Dedifferentiated amniotic fluid mesenchymal stem cell (primary cell): ENCODE data around the gene POLR2I.
"Not testable (repeated sequence)": the region's sequence is repeated elsewhere in the genome, so short reads cannot be mapped to it uniquely, and the experiment has no call there.

ENCODE experiments used
- DNase-seq: peaks from one replicate; pipeline ENCODE4 v3.0.0-alpha.2; 2016; ENCODE audit errors: extremely low spot score

The POLR2I gene

DNA sequence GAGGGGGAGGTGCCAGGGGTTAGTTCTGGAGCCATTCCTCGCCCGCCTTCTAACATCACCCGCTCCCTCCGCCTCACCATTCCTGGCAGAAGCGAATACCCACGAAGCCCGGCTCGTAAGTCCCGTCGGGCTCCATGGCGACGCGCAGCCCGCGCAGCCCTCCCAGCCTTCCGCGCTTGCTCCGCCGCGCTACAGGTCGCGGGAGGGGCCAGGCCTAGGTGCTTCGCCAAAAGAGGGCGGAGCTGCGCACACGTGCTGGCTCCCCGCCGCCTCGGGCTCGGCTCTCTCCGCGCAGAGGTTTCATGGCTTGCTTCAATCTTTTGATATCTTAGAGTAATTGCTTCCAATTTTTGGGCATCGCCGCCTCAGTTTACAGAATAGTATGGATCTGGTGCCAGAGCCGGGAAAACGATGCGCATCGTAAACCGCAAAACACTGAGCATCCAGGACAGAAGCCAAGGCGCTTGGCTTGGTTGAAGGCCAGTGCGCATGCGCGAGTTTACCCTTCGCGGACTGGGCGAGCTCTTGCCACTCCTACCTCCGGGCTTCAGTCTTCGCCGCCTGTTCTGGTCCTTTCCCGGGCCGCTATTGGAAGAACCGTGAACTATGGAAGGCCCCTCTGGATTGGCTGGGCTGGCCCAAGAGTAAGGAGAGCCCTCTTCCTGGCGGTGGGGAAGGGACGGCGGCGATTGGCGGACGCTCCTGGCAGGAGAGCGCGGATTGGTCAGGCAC lies at the start of gene POLR2I:
POLR2I (minus strand) TSS at position 155 of the 732 bp plus-strand sequence; CDS start at position 136, 19 bp downstream.
- peak; percentile 100 for DNase-seq

DNA sequence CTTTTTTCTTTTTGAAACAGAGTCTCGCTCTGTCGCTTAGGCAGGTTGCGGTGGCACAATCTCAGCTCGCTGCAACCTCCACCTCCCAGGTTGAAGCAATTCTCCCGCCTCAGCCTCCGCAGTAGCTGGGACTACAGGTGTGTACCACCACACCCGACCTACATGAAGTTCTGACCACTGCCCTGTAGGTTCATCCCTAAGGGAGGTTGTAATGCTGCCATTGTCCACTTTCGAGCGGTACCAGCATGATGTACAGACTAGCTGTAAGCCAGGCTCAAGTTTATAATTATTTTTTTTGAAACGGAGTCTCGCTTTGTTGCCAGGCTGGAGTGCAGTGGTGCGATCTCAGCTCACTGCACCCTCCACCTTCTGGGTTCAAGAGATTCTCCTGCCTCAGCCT lies 49.1 kb upstream of the POLR2I start:
- no peak for DNase-seq

DNA sequence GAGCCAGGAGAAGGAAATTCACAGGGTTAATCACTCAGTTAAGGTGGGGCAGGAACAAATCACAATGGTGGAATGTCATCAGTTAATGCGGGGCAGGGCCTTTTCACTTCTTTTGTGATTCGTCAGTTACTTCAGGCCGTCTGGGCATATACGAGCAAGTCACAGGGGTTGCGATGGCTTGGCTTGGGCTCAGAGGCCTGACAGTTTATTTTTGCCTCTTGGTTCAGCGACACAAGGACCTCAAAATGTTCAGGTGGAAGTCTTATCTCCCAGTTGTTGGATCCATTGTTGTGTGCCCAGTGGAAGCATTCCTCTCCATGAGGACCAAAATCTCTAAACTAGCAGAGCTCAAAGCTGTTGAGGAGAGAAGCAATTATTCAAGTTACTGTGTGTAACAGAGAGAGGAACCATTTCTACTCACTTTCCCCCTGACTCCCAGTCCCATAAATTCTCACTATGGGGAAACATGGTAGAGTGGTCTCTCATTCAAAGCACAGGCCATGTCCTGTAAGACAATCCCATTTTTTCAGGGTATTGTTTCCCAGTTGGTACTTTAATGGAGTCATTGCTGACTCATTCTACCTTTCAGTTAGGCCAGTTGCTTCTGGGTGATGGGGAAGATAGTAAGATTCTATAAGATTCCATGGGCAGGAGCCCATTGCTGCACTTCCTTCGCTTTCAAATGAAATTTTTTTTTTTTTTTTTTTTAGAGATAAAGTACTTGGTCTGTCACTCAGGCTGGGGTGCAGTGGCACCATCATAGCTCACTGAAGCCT lies 46.3 kb upstream of the POLR2I start:
- DNase-seq = no peak

DNA sequence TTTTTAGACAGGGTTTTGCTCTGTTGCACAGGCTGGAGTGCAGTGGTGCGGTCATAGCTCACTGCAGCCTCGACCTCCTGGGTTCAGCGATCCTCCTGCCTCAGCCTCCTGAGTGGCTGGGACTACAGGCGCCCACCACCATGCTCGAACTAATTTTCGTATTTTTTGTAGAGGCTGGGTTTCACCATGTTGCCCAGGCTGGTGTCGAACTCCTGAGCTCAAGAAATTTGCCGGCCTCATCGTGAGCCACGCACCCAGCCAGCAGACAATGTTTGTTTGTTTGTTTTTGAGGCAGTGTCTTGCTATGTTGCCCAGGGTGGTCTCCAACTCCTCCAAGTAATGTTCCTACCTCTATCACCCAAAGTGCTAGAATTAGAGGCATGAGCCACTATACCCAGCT lies 38.5 kb upstream of the POLR2I start:
- no peak for DNase-seq

DNA sequence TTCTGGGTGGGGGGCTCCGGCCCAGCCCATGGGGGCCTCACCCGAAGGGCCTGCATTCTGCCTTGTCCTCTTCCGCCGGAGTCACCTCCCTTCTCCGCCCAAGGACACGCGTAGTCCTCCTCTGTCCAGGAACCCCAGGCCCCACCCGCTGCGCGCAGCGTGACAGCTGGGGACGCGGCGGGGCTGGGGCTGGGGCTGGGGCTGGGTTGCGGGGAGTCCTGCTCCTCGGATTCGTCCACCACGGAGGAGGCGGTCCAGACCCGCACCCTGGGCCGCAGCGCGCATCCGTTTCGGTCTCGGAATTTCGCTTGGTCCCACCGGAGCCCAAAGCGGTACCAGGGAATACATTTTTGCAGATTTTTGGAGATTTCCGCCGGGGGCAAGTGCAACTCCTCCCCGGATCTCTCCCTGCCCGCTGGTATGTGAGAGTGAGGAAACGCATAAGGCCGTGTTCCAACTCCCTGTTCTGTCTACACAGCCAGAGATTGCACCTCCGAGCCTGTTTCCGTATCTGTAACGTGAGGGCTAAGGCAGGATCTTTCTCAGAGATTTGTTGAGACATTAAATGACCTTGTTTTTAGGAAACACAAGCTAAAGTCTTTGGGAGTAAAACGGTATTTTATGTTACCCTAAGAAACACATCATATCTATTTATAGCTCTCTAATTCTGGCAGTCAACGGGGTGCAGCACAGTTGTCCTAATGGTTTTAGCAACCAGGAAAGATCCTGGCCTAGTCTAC lies 37.8 kb upstream of the POLR2I start, which contains the start of gene COX7A1:
COX7A1 (minus strand) TSS at position 96 of the 740 bp plus-strand sequence; CDS start at position 56, 40 bp downstream.
- no peak for DNase-seq

DNA sequence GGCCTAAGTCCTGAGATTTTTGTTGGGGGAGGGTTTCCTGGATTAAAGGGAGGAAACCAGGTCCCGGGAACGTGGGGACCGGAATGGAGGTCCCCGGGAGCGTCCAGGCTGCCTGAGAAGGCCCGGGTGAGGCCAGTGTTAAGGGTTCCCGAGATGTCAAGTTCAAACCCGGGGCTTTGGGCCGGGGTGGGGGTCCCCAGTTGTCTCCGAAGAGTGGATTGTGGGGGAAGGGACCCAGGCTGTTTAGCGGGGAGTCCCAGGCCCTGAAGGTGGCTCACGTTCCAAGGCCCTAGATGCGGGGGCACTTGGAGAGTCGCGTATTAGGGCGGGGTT lies 37.3 kb upstream of the POLR2I start:
- DNase-seq = no peak

DNA sequence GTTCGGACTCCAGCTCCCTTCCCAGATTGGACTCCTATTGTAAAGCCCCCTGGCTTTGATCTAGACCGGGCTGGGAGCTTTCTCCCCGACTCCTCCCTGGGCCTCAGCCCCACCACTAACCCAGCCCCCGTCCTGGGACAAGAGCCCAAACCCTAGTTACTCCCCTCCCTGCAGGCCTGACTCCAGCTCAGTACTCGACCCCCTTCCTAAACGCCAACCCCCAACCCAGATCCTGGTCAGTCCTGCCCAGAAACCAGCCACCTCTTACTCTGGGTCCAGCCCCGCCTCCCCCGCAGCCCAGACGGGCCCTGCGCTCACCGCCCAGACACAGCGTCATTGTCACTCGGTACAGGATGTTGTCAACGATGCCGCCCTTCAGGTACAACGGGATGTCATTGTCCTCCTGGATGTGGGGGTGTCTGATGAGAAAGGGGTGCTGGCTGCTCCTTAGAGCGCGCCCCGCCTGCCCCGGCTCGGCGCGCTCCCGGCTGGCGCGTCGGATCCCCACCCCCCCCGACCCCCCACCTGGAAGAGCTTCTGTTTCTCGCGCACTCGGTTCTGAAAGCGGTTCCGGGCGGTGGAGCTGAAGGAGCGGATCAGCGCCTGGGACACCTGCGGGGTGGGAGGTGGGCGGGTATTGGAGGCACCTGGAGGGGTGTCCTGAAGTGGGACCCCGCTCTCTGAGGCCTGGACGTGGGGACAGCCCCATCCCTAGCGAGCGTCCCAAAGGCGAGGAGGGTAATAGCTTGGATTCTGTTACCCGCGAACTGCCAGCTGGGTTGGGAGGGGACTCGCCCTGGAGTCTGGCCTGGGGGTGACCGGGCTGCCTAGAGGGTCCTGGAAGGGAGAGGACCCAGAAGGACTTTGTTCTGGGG lies 36.7 kb upstream of the POLR2I start:
- no peak for DNase-seq

DNA sequence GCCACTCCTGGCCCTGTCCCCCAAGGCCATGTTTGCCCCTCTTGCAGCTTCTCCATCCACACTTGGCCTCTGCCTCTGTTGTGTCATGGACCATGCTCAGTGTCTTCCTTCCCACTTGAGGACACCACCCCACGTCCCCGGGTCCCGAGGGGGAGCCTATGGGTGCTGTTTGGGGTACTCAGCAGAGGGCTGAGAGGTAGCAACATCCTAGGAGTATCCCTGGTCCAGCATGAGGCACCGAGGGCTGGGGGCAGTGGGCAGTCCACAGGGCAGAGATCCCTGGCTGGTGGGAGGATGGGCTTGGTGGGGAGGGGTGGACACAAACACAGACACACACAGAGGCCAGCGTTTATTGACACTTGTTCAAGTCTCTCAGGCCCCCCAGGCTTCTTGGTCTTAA lies 35.9 kb upstream of the POLR2I start:
- no peak for DNase-seq

DNA sequence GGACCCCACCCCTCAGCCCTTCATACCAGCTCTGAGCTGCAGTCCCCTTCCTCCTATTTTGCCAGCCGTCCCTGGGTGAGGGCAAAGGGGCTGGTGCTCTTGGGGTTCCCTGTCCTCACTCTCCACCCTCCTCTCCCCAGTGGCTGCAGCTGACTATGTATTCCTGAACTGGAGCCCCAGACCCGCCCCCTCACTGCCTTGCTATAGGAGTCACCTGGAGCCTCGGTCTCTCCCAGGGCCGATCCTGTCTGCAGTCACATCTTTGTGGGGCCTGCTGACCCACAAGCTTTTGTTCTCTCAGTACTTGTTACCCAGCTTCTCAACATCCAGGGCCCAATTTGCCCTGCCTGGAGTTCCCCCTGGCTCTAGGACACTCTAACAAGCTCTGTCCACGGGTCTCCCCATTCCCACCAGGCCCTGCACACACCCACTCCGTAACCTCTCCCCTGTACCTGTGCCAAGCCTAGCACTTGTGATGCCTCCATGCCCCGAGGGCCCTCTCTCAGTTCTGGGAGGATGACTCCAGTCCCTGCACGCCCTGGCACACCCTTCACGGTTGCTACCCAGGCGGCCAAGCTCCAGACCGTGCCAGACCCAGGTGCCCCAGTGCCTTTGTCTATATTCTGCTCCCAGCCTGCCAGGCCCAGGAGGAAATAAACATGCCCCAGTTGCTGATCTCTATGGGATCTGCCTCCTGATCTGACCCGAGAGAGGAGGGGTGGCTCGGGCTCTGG lies 35.2 kb upstream of the POLR2I start:
- no peak for DNase-seq

DNA sequence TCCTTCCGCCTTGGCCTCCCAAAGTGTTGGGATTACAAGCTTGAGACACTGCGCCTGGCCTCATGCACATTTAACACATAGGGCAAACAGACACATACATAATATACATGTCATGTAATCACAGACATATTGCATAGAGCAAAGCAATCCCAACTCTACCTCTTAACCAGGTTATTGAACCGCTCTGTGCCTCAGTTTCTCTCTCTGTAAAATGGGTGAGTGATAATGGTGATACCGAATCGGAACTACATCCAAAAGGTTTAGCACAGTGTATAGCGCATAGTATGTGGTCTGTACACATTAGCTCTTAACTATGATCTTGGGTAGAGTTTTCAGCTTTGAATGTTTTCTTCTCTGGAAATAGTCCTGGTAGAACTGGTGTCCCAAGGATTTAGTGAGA lies 29.9 kb upstream of the POLR2I start:
- DNase-seq = no peak

DNA sequence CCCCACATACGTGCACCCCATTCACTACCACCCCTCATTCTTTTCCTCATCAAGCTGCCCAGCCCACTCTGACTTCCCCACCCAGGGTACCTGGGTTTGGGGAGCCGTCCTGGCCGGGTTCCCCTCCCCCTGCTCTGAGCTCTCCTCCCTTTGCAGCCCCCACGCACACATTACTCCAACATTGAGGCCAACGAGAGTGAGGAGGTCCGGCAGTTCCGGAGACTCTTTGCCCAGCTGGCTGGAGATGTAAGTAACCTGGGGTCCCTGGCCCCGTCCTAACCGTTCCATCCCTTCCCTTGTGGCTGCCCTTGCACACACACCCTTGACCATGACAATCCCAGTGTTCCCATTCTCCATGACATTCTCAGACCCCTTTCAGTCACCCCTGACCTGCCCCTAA lies 27.8 kb upstream of the POLR2I start:
- DNase-seq = no peak

DNA sequence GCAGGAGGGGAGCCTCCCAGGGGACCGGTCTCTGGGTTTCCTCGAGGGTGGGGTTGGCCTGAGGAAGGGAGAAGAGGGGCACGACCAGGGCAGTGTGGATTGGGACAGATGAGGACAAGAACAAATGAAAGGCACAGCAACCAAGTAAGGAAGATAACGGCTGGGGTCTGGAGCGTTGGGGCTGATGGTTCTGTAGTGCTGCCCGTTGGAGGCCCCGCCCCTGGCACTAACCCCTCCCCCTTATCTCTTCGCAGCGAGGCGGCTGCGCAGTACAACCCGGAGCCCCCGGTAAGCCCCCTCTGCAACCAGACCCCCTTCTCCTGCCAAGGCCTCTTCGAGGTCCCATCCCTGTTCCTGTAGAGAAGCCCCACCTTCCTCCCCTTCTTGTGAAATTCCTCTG lies 27.4 kb upstream of the POLR2I start:
- DNase-seq = no peak

DNA sequence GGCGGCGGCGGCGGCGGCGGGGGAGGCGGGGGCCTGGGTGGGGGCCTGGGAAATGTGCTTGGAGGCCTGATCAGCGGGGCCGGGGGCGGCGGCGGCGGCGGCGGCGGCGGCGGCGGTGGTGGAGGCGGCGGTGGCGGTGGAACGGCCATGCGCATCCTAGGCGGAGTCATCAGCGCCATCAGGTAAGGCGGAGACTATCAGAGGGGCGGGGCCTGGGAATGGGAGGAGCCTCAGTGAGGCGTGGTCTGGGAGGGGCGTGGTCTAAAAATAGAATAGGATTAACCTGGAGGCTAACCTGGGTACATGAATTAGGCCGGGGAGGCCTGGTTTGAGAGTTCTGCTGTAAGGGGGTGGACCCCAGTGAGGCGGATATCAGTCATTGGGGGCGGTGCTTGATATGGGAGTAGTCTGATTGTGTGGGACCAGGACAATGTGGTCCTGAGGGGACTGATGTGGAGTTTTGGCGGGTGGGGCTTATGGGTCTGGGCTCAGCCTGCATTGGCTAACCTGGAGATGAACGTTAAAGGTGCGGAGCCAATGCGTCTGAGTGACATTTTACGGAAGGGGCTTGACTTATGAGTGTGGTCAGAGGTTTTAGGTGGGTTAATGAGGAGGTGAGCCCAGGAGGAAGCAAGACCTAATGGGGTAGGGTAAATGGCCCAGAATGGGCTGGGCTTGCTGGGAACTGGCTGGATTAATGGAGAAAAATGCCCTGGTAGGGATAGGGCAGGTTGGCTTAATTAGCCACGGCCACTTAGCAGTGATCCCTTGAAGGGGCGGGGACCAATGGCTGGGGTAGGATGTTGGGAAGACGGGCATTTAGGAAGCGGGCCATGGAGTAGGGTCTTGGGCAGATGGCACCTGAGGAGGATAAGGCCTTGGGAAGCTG lies 26.6 kb upstream of the POLR2I start:
- DNase-seq = peak; percentile 64

DNA sequence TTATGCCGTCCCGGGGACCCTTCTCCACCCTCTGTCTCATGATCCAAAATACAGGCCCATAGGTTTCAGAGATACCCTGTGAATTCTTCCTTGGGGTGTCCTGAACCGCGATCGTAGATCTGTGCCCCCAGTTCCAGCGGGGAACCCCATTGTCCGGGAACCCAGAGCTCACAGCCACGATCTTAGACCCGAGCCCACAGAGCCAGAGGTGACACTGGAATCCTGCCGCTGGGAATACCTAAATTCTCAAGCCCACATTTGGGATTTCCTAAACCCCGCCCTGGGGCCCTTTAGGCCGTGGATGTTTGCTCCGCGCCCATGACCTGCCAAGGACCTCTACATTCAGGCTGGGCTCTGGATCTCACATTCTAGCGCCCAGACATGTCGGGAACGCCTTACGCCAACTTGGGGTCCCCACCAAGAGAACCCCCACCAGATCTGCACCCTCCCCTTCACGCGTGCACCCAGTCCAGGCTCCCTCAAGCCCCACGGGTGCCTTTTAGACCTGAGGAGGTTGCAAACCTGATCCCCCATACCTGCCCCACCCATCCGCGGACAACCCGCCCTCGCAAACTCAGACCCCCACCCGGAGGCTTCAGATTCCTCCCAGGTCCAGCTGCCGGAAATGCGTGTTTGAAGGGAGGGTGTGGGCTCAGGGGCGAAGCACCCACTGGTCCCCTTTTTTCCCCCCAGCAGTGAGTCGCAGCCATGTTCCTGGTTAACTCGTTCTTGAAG lies 25.8 kb upstream of the POLR2I start:
- no peak for DNase-seq

DNA sequence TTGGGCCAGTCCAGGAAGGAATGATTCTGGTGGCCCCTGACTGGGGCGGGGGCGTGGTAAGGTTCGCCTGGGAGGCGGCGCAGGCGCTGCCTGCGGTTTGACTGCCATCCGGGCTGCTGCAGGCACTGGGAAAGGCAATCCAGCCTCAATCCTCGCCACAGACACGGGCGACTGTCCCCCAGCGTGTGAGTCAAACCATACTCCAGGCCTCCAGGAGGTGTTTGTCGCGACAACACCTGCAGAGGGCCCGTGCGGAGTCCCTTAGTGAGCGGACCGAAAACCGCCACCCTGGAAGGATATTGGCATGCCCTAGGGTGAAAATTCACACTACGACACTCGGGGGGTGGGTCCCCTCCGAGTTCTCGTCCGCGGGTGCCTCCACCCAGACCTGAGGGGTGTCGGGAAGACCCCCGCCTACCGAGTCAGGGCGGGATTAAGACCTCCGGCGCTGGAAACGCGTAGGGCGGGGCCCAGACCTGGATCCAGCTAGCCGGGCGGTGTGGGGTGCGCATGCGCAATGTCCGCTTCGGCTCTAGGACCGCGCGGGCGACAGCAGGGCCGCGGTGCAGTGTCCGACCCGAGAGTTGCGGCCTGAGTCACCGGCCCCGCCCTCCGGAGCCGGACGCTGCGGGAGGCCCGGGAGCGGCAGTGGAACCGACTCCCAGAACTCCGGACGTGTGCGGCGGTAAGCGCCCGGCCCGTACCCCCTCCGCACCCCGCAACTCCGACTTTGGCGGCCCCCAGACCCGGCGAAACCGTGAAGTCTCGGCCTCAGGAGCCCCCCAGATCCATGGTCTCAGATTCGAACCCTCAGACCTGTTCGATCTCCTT lies 25.0 kb upstream of the POLR2I start, which contains the start of gene CAPNS1:
CAPNS1 (plus strand) TSS at position 594 of the 831 bp plus-strand sequence. CDS start 946 bp downstream, outside the sequence.
- peak; percentile 93 for DNase-seq

DNA sequence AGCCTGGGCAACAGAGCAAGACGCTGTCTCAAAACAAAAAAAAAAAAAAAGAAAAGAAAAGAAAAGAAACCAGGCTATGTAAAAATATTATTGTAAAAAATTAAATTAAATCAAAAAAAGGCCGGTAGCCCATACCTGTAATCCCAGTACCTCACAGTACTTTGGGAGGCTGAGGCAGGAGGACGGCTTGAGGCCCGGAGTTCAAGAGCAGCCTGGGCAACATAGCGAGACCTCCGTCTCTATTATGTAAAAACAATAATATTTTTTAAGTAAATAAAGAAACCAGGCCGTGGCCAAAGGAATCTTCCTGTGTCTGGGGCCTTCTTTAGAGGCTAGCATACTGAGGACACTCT lies 24.4 kb upstream of the POLR2I start:
- DNase-seq = no peak

DNA sequence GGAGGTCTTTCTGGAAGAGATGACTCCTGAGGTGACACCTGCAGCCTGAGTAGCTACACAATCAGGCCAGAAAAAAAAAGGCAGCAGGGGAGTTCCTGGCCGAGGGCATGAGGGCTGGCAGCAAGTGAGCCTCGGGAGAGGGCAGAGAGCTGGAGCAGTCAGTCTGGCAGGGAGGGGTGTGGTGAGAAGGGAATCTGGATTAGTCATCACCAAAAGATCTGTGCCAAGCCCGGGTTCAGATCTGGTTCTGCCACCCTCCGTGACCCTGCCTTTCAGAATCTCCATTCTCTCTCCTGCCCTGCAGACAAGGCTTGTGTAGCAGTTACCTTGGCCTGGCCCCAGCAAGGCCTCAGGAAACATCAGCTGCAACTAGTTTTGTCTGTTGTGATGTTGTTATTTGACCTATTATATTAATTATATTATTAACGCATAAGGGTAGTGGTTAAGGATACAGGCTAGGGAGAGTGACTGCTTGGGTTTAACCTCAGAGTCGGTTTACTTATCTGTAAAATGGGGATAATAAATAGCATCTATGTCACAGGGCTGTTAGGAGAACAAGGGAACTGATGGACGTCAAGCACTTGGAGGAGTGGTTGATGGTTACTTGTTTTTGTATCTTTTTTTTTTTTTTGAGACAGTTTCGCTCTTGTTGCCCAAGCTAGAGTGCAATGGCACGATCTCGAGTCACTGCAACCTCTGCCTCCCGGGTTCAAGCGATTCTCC lies 22.4 kb upstream of the POLR2I start:
- DNase-seq = peak; percentile 61

DNA sequence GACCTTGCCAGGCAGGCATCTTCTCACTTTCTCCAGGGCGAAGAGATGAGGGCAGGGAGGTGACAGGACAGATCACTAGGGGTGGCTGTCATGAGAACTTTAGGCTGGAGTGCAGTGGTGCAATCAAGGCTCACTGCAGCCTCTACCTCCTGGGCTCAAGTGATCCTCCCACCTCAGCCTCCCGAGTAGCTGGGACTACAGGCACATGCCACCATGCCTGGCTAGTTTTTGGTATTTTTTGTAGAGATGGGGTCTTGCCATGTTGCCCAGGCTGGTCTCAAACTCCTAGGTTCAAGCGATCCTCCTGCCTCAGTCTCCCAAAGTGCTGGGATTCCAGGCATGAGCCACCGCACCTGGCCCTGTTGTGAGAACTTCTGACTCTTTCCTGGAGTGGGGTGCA lies 20.2 kb upstream of the POLR2I start:
- DNase-seq = not testable (repeated sequence)
